ENCODE results near the gene GRM8.
"Not testable (repeated sequence)": the region's sequence is repeated elsewhere in the genome, so short reads cannot be mapped to it uniquely, and the experiment has no call there.

GRCh38 chr7:126668762-126669161, 584.0 kb downstream of the GRM8 start:
- TF ChIP-seq POLR2A, EP300 (IDR thresholded peaks at IDR 0.05): not testable (repeated sequence)

All from upper lobe of left lung (tissue), 4 donors.